Measurements from ENCODE around the gene SSH3.
"Not testable (repeated sequence)": the region's sequence is repeated elsewhere in the genome, so short reads cannot be mapped to it uniquely, and the experiment has no call there.

SSH3 gene

GRCh38 chr11:67303132-67303834 is at the start of gene SSH3:
SSH3 (plus strand) TSS chr11:67303530; CDS start chr11:67303626, 96 bp downstream.
- no peak for DNase-seq (ENCODE audit: low read depth in 1 of 2, low spot score in 1 of 2)

DNA sequence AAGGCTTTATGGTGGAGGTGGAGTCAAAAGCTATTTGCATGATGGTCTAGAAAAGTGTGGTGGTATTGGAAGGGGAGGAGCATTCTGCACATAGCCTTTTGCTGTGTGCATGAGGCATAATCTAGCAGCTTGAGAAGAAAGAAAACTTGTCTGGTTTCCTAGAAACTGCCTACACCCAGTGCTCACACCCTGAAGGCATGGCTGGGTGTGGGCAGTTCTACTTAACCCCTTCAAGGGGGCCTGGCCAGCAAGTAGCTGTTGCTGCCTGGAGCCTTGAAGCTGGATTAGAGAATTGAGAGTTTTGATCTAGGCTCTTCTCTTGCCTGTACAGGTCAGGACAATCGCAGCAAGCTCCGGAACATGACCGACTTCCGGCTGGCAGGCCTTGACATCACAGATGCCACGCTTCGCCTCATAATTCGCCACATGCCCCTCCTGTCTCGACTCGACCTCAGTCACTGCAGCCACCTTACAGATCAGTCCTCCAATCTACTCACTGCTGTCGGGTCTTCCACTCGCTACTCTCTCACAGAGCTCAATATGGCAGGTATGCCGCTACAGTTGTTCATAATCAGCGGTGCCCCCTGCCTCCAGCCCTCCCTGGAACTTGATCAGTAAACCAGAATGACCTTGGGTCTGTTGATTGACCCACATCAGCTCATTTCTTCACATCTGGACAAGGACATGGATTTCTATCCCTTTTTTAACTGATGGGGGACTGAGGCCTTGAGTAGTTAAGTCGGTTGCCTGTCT is 49.3 kb upstream of the SSH3 start:
- no peak for DNase-seq (ENCODE audit: low read depth in 1 of 2, low spot score in 1 of 2)

DNA sequence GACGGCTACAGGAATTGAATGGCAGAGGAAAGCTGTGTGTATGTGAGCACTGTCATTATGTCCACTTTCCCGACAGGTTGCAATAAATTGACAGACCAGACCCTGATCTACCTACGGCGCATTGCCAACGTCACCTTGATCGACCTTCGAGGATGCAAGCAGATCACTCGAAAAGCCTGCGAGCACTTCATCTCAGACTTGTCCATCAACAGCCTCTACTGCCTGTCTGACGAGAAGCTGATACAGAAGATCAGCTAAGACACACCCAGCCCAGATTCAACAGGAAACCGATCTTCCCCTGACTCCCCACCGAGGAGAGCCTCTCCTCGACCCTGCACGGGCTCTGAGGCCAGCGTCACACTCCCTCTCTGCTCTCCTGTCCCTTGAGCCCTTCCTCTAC is 48.5 kb upstream of the SSH3 start:
- no peak for DNase-seq (ENCODE audit: low read depth in 1 of 2, low spot score in 1 of 2)

DNA sequence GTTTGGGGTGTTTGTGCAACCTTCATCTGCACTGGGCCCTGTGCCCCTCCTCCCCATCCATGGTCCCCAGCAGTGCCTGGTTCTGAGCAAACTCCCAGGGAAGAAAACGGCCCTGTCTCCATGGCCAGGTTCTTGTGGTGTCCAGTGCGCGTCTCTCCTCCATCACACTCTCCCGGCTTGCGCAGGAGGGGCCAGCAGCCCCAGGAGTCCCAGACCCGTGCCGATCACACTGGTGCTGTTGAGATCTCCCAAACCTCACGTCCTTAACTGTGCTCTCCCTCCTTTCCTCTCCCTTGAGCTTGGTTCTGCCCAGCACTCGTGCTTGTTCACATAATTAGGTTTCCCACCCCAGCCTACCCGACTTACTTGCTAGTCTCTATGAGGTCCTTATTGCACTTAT is 48.0 kb upstream of the SSH3 start:
- no peak for DNase-seq (ENCODE audit: low read depth in 1 of 2, low spot score in 1 of 2)

GRCh38 chr11:67255864-67256263 is 47.5 kb upstream of the SSH3 start:
- DNase-seq (ENCODE audit: low read depth in 1 of 2, low spot score in 1 of 2): no peak

DNA sequence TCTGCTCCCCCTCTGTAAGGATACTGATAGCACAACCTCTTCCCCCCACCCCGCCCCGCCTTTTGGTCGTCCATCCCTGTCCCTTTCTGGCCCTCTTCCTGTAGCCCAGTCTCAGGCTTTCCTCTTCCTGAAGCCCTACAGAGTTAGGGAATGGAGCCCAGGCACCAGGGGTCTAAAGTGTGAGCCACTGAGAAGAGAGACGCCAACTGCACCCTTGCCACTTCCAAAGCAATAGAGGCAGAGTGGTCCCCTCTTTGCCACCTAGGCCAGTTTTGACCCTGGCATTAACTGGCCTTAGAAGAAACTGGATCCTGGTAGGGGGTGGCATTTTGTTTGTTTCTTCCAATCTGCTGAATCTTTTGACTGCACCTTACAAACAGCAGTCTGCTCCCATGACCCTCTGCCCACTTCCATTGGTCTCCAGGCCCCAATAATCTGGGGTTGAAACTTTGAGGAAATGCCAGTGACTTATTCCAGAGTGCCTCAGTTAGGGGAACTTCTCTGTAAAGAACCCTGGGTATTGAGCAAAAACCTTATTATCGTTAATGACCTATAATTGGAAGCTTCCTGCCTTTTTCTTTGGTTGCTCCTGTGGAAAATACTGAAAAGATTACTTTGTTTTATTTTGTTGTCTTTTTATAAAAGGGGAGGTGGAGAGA is 46.7 kb upstream of the SSH3 start:
- no peak for DNase-seq (ENCODE audit: low read depth in 1 of 2, low spot score in 1 of 2)

DNA sequence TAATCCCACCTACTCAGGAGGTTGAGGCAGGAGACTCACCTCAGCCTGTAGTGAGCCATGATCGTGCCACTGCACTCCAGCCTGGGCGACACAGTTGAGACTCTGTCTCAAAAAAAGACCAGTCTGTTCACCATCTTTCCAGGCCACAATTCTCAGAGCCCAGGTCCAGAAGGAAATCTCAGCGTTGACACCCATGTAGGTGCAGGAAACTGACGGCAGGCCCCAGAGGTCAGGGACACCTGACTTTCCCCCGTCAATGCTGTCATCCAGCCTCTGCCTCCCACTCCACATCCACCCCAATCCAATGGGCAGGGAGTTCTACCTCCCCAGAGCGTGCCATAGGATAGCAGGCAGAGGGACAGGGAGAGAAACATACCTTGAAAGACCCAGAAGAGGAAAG is 42.9 kb upstream of the SSH3 start:
- DNase-seq (ENCODE audit: low read depth in 1 of 2, low spot score in 1 of 2): no peak

GRCh38 chr11:67260885-67261639 is 42.3 kb upstream of the SSH3 start:
- DNase-seq (ENCODE audit: low read depth in 1 of 2, low spot score in 1 of 2): not testable (repeated sequence)

DNA sequence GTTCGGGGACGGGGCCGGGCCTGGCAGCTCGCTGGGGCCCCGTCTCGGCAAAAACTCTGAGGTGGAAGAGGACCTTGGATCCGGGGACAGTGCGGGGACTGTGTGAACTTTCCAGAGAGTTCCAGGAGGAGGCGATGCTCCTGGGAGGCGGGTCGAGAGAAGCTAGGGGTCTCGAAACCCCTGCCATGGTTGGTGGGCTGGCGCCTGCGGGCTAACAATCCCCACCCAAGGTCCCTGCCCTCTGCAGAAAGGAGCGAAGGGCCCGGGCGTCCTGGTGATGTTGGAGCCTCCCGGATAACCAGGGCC is 41.7 kb upstream of the SSH3 start:
- DNase-seq (ENCODE audit: low read depth in 1 of 2, low spot score in 1 of 2): no peak

- no peak for DNase-seq (ENCODE audit: low read depth in 1 of 2, low spot score in 1 of 2)
These were observed 41.2 kb upstream of the SSH3 start for GRCh38 chr11:67261946-67262681.

- DNase-seq (ENCODE audit: low read depth in 1 of 2, low spot score in 1 of 2): peak; percentile 60 to 63
These were observed 40.3 kb upstream of the SSH3 start for GRCh38 chr11:67262731-67263675.

GRCh38 chr11:67264260-67264659 is 39.1 kb upstream of the SSH3 start:
- no peak for DNase-seq (ENCODE audit: low read depth in 1 of 2, low spot score in 1 of 2)

DNA sequence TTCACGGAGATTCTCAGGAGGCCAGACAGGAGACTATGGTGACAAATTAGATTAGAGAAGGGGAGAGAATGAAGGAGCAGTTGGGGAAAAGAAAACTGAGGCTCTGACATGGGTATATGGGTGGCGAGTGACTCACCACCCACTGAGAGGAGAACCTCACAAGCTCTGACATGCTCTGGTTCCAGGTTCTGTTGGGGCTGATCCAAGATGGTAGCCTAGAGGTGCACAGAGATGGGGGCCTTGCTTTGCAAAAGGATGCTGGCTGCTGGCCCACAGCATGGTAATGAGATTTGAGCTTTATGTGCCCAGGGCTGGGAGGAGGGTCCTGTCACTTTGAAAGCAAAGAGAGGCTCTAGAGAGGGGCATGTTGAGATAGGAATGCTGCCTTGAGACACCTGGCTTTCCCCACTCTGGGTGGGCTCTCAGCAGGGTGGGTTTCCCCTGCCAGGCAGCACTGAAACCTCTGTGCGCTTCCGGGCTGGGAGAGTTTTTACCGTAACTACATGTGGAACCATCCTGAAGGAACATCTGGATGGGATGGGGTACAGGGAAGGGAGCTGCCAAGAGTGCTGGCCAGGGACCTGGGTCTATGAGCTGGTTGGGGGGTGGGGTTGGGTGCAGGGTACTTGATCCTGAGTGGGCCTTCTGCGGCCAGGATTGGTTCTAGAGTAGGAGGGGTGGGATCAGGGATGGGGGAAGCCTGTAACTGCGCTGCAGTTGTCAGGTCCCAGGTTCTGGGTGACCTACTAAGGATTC is 38.3 kb upstream of the SSH3 start:
- no peak for DNase-seq (ENCODE audit: low read depth in 1 of 2, low spot score in 1 of 2)

DNA sequence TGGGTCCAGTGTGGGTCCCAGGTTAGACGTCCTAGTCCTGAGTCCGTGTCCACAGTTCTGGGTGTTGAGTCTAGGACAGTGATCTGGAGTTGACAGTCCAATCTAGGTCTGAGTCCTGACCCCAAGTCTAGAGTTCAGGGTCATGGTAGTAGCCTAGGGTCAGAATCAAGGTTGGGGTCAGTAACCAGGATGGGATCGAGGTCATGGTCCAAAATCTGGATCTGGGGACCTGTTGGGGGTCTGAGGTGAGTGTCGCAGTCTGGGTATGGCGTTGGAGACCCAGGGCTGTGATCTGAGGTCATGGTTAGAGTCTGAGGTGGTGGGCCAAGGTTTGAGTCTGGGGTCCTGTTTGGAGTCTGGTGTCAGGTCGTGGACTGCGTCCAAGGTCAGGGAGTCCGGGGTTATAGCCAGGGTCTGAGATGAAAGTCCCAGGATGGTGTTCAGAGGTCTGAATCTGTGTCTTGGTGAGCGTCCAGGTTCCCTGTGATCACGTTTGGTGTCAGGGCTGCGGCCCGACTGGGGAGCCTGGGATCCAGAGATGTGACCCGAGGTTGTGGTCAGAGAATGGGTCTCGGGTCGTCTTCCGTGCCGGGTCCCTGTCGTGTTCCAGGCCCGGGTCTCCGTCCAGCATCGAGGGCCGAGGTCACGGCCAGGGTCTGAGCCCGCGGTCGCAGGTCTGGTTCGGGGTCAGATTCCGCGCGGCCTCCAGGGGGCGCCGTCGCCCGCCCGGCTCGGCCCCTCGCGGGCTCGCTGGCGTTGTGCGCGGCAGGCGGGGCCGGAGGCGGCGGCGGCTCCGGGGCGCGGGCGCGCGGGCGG is 37.5 kb upstream of the SSH3 start:
- peak; percentile 61 to 75 for DNase-seq (ENCODE audit: low read depth in 1 of 2, low spot score in 1 of 2)

DNA sequence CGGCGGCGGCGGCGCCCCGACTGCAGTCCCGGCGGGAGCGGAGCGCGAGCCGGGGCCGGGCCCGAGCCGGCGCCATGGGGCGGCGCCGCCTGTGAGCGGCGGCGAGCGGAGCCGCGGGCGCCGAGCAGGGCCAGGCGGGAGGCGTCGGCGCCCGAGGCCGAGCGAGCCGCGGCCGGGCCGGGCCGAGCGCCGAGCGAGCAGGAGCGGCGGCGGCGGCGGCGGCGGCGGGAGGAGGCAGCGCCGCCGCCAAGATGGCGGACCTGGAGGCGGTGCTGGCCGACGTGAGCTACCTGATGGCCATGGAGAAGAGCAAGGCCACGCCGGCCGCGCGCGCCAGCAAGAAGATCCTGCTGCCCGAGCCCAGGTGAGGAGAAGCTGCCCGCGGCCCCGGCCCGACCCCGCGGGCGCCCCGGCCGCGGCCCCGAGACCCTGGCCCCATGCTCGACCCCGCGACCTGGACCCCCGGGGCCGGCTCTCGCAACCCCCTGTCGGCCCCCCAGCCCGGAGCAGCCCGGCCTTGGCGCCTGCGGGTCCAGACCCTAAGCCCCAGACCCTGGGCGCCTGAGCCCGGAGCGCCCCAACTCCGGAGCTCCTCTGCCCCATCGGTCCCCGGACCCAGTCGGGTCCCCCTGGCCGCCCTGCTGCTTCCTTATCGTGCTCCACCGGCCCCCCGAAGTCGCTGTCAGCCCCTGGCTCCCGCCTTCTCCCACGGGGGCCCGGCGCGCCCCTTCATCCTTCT is 36.7 kb upstream of the SSH3 start, which contains the start of gene GRK2:
GRK2 (plus strand) TSS at position 25 of the 739 bp plus-strand sequence; CDS start at position 252, 227 bp downstream.
- DNase-seq (ENCODE audit: low read depth in 1 of 2, low spot score in 1 of 2): no peak

DNA sequence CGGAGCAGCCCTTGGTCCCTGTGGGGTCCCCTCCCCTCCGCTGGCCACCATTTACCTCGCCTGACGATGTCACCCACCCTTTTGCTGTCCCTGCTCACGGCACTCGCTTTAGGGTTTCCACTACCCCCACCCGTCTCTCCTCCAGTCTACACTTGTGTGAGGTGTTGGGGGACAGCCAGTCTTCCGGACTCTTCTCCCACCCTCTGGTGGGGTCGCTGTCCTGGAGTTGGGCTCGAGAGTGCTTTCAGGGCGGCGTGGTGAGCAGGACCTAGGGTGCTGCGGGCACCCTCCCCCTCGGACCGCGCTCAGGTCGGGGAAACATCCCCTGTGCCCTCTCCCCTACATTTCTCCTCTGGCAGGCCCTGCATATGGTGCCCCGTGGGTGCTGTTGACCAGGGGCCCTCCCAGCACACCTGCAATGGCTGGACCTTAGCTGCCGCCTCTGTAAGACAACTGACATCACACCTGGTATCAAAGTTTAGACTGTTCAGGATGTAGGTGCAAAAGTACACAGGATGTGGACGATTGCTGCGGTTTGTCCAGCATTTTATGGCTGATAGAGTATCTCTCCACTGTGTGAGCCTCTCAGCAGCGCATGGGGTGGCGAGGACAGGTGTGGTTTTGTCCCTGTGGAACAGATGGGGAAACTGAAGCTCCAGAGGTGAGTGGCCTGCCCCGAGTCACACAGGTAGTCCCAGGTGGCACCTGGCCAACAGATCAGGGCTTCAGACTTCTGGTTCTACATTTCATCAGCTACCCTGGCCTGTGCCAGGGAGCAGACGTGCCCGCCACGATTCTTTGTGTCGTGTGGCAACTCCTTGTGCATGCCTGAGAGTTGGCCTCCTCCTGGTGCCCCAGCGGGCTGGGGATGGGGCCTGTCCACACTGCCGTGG is 35.9 kb upstream of the SSH3 start:
- DNase-seq (ENCODE audit: low read depth in 1 of 2, low spot score in 1 of 2): no peak
